ENCODE data around the gene LIG4.
"Not testable (repeated sequence)": the region's sequence is repeated elsewhere in the genome, so short reads cannot be mapped to it uniquely, and the experiment has no call there.

LIG4 gene

GRCh38 chr13:108215436-108215835 is at the start of gene LIG4:
Gene LIG4, minus strand, starts transcription at chr13:108215536. Its CDS starts 4,268 bp downstream, at chr13:108211268.
- DNase-seq (ENCODE audit: extremely low spot score, insufficient read length, low read depth) (peak; percentile 80), FAIRE-seq (peak; percentile 85)

DNA sequence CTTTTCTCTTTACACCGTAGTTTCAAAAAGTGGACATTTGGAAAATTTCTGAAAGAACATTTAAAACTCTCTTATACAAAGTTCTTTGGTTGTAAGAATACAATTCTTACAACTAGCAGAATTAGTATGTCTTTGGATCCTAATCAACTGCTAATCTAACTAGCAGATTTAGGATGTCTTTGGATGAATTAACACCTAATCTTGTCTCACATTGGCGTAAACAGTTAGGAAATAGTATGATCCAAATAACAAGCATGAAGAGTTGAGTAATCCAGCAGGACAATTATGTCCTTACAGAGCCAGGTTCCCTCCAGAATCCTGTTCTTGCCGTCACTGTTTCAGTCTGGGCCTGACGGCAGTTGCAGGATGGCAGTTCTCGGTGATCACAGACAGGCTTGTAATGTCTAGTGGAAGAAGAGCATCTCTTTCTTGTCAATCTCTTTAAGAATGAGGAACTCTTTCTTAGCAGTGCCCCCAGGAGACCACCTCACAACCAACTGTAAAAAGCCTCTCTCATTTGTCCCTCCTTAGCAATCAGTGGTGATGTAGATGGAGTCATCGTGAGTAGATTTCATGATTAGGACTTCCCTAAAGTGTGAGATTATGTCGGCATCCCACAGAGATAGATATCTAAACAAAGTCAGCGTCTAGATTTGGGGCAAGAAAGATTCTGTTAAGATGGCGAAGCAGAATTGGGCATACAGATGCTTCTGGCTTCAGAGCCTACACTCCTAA is 48.5 kb upstream of the LIG4 start:
- no peak for FAIRE-seq

DNA sequence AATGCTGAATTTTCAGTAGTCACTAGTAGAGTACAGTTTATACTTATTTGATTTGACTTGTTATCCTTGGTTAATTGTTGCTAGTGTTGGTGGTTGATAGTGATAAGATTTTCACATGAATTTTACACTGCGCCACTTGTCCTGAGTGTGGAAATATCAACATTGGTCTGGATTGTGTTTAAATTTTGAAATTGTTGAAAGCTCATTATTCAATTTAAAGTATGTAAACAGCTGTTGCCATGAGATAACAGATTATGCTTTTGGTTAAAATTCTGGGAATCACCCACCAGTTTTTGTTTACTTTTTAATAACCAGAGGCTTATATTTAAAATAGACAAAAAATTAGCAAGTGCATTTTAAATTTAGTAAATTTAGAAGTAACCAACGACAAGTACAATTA is 41.9 kb upstream of the LIG4 start:
- no peak for FAIRE-seq
- no peak for DNase-seq (ENCODE audit: extremely low spot score, insufficient read length, low read depth)

More for the DNA sequence above, 48.5 kb upstream of the LIG4 start:
- DNase-seq (ENCODE audit: extremely low spot score, insufficient read length, low read depth) = no peak

- no peak for DNase-seq (ENCODE audit: extremely low spot score, insufficient read length, low read depth)
- peak; percentile 64 for FAIRE-seq
Observed at GRCh38 chr13:108249150-108249549, 33.8 kb upstream of the LIG4 start.

DNA sequence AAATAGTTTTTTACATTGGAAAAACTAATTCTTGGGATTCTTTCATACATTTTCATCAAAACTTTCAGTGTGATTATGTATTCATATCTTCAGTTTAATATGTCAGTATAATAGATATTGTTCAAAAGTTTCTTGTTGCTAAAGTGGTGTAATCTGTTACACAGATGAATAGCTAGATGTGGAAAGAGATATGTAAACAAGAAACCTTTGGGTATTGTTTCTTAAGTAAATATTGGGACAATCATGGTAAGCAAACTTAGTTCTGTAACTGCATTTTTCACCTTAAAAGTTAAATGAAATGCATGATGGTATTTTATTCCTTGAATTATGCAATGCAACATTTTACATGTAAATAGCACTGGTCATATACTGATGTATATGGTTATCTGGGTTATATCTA is 15.0 kb upstream of the LIG4 start:
- DNase-seq (ENCODE audit: extremely low spot score, insufficient read length, low read depth) (no peak), FAIRE-seq (no peak)

DNA sequence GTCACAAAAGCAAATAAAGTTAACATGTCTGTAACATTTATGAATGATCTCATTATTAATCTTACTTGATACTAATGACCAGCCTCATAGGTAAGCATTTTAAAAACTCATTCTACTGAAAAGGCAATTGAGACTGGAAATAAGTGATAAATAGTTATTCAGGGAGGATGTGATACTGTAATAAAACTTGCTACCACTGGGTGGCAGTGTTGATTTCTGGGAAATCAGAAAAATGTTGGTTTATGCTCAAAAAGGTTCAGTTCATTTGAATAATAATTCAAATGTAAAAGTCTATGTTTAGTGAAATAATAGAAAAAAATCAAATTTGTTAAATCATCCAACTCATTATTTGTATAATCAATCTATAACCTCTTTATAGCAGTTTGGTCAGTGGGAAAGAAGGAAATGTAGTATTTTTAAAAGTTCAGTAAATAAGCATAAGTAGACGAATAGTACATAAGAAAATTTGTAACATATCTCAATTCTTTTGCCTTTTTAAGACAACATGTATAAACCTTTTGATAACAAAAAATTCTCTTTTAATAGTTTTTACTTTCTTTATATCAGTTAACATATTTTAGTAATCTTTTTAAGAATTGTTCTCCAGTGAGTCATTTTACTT is 12.4 kb upstream of the LIG4 start:
- peak; percentile 64 for FAIRE-seq

DNA sequence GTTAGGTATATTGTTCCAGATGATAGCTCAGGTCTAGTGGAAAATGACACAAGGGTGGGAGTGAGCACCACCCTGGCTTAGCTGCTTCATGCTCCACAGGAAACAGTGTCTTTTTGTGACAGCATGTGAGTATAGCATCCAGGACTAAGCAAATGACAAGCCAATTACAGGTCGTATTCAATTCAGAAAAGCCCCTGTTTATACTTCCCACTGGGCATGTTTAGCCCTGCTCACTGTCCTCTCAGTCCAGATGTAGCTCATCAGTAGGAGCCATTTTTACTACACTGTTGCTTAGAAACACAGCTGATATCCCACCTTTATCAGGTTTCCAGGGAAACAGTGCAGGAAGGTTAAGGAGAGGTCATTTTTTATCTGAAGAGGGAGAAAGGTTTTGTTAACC is 10.8 kb upstream of the LIG4 start:
- DNase-seq (ENCODE audit: extremely low spot score, insufficient read length, low read depth) = no peak
- peak; percentile 64 for FAIRE-seq

More for the DNA sequence above, 12.4 kb upstream of the LIG4 start:
- DNase-seq (ENCODE audit: extremely low spot score, insufficient read length, low read depth) = no peak

- DNase-seq (ENCODE audit: extremely low spot score, insufficient read length, low read depth) = no peak
- no peak for FAIRE-seq
Observed at GRCh38 chr13:108225440-108225839, 10.1 kb upstream of the LIG4 start.

DNA sequence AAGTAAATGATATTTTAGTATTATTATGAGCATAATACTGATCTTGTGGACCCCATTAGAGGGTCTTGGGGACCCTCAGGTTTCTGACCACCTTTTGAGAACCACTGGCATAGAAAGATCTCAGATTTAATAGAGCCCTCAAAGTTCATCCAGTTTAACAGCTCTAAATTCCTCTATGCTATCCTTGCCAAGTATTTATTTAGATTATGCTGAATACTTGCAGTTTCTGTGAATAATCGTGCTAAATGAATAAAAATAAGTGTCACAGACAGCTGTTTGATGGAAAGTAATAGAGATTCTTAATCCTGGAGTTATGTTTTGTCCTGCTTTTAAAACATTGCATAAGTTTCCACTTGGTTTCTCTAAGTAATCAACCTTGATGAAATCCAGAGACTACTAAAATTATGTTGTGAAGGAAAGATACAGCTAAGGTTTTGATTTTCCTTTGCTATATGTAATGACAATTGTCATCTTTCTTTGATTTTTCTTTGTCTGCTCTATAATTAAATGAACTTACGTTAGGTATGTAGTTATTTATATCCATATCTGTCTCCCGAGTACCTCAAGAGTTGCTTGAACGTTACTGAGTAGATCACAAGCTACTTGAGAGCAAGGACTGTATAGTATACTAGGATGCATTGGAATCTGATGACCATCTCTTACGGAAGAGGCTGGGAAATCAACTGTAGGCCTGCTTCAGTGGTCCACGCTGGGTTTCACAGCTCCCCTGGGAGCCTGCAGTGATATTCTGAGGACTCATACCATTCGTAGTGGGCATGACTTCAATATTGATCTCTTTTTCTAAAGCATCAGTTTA is 8.6 kb upstream of the LIG4 start:
- FAIRE-seq = no peak
- DNase-seq (ENCODE audit: extremely low spot score, insufficient read length, low read depth) = no peak

DNA sequence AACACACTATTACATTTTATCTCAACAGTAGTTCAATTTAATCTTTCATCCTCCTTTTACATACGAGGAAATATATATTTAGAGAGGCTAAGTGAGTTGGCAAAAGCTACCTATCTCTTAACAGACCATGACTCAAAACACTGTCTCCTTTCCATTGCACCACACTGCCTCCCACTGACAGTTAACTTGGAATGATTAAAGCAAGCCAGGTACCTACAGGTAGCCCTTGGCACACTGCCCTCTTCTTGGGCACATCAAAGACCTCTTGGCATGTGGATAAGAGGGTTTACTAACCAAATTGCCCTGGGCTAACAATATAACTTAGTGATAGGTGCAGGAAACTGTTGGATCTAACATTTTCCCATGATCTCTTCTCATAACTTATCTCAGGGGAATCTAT is 4.7 kb upstream of the LIG4 start:
- DNase-seq (ENCODE audit: extremely low spot score, insufficient read length, low read depth) = no peak
- peak; percentile 26 for FAIRE-seq

DNA sequence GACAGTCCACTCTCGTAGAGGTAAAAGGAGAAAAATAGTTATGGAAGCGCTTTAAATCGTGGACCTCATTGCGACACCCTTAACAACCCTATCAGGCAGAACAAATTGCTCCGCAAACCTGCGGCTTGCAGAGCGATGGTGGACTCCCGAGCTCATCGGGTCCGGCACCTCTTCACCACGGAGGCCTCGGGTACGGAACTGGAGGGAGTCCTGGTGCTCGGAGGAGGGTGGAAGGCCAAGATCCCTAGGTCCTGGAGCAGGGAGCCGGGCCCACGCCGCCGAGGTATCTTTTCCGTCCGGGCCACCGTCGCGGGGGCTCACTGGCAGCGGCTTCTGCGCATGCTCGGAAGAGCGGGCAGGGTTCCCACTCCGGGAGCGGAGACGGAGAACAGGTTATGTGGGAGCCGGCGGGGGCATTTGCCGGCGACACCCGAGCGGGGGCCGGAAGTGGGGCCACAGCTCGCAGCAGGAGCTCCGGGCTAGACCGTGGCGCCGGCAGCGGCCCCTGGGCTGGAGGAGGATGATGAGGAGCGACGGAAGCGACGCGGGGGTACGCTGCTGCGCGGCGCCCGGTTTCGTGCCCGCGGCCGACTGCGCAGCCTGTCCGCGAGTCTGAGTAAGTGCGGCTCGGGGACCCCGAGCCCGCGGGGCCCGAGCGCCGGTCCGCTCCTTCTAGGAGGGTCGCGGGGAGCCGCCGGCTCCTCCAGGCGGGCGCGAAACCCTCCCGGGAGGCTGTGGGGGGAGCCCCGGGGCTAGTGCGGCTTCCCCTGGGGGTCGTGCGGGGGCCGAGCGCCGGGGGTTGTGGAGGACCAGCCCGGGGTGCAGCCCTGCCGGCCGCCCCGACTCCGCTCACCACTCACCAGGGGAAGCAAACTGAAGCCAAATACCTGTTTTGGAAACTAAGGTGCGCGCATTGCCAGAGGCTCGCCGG is 3.0 kb upstream of the LIG4 start, which contains the start of gene ABHD13:
TSS of gene ABHD13 (plus strand) at position 349 of the 931 bp plus-strand sequence. CDS start 10,827 bp downstream, outside the sequence.
- peak; percentile 89 for DNase-seq (ENCODE audit: extremely low spot score, insufficient read length, low read depth)
- FAIRE-seq = peak; percentile 88

DNA sequence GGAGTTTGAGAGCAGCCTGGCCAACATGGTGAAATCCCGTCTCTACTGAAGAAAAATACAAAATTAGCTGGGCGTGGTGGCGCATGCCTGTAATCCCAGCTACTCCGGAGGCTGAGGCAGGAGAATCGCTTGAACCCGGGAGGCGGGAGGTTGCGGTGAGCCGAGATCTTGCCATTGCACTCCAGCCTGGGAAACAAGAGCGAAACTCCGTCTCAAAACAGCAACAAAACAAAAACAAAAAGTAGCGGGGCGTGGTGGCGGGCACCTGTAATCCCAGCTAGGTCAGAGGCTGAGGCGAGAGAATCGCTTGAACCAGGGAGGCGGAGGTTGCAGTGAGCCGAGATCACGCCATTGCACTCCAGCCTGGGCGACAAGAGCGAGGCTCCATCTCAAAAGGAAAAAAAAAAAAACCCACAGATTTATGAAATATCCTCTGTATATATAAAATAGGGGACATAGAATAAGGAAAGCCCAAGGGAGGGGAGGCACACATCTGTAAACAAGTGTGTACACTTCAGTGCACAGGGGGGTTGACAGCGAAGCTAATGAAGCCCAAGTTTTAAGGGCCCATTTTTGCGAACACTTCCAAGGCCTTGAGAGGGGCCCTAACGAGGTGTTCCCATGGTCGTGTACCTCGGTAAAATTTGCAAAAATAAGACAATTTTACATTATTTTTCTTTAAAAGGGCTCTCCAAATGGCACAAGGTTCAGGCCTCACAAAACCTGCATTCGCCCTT is 2.1 kb upstream of the LIG4 start:
- DNase-seq (ENCODE audit: extremely low spot score, insufficient read length, low read depth) = not testable (repeated sequence)

GRCh38 chr13:108214441-108215271 is 680 bp downstream of the LIG4 start:
- DNase-seq (ENCODE audit: extremely low spot score, insufficient read length, low read depth) (no peak), FAIRE-seq (no peak)

More for the DNA sequence above, 2.1 kb upstream of the LIG4 start:
- FAIRE-seq = peak; percentile 18

- no peak for FAIRE-seq
Observed at GRCh38 chr13:108213946-108214345, 1.4 kb downstream of the LIG4 start.

DNA sequence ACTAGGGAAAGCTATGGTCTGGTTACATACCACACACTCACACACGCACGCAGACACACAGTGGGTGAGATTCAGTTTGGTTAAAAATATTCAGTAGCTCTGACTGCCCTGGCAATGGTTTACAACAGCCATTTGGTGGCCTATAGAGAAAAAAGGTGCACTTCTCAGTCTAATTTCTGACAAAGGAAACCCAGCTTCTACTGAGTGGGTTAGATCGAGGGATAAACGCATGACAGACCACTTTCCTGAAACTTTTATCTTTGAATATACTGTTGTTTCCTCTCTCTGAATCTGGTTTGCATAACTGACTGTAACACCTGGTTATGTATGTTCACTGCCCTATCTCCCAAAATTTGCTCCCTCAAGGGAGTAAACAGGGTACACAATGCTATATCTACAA is 2.5 kb downstream of the LIG4 start:
- DNase-seq (ENCODE audit: extremely low spot score, insufficient read length, low read depth) (no peak), FAIRE-seq (no peak)

More at GRCh38 chr13:108213946-108214345, 1.4 kb downstream of the LIG4 start:
- DNase-seq (ENCODE audit: extremely low spot score, insufficient read length, low read depth) = no peak

GRCh38 chr13:108210551-108210950 is 4.8 kb downstream of the LIG4 start:
- DNase-seq (ENCODE audit: extremely low spot score, insufficient read length, low read depth) (no peak), FAIRE-seq (no peak)

- FAIRE-seq (no peak), DNase-seq (ENCODE audit: extremely low spot score, insufficient read length, low read depth) (no peak)
Observed at GRCh38 chr13:108200781-108201398, 14.4 kb downstream of the LIG4 start.

DNA sequence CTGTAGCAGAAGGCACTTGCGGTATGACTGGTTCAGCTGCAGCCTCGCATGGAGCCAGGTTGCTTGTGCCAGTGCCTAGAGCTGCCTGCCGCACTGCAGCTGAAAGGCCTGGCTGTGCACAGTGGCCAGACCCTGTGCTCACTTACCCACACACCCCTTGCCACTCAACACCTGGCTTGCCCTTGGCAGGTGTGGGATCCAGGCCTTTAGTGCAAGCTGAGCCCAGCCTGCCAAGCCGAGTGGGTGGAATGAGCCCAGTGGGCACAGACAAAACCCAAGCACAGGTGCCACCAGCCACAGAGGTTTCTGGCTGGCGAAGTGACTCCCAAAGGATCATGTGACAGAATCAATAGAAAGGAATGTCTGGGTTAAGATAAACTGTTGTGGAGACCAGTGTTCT is 19.5 kb downstream of the LIG4 start:
- no peak for FAIRE-seq
- no peak for DNase-seq (ENCODE audit: extremely low spot score, insufficient read length, low read depth)
